ENCODE results near the gene ANOS1.

DNA sequence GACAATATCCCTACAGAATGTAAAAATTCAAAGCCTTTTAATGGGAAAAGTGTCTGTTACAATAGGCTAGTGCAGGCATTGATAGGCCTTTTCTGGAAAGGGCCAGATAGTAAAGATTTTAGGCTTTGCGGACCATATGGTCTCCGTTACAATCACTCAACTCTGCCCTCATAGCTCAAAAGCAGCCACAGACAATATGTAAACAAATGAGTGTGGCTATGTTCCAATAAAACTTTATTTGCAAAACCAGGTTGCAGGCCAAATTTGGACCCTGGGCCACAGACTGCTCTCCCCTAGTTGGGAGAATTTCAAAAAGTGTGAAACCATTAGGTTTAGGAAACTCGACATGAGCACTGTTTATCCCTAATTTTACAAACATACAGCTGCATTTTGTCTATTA lies 155.1 kb downstream of the ANOS1 start:
- TF ChIP-seq, protein P1, sequence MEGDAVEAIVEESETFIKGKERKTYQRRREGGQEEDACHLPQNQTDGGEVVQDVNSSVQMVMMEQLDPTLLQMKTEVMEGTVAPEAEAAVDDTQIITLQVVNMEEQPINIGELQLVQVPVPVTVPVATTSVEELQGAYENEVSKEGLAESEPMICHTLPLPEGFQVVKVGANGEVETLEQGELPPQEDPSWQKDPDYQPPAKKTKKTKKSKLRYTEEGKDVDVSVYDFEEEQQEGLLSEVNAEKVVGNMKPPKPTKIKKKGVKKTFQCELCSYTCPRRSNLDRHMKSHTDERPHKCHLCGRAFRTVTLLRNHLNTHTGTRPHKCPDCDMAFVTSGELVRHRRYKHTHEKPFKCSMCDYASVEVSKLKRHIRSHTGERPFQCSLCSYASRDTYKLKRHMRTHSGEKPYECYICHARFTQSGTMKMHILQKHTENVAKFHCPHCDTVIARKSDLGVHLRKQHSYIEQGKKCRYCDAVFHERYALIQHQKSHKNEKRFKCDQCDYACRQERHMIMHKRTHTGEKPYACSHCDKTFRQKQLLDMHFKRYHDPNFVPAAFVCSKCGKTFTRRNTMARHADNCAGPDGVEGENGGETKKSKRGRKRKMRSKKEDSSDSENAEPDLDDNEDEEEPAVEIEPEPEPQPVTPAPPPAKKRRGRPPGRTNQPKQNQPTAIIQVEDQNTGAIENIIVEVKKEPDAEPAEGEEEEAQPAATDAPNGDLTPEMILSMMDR (IDR thresholded peaks at IDR 0.05): no peak
- no peak for TF ChIP-seq POLR2A (IDR thresholded peaks at IDR 0.05)
- no peak for TF ChIP-seq POLR2AphosphoS5 (IDR thresholded peaks at IDR 0.05)
